Liver (tissue), 9 donors: ENCODE data around the gene IRGQ. TPM values are rescaled to one million over a fixed set of nuclear protein-coding genes. Genes with fewer than 3 reads are reported as not detected.

Source experiments
- DNase-seq: peaks from one replicate; pipeline ENCODE4 v3.0.0-alpha.2; 2017; ENCODE audit warnings: low spot score
- H3K27ac ChIP-seq, 2 donors: one replicate each; pipeline ENCODE4 v1.7.0; 2013; ENCODE audit warnings: inconsistent platforms in 2 of 2, low read length in 2 of 2, control low read depth in 1 of 2, low read depth in 1 of 2, mild to moderate bottlenecking in 1 of 2
- H3K27me3 ChIP-seq, 4 donors: one replicate each; pipeline versions ENCODE4 v1.6.1 to v1.7.0; 2013; ENCODE audit warnings: low read length in 3 of 4, inconsistent platforms in 1 of 4, mild to moderate bottlenecking in 1 of 4, moderate library complexity in 1 of 4; ENCODE audit not compliant: control insufficient read depth in 4 of 4, insufficient read depth in 4 of 4
- H3K36me3 ChIP-seq, 4 donors: one replicate each; pipeline versions ENCODE4 v1.6.1 to v1.7.0; 2013; ENCODE audit warnings: low read length in 3 of 4, mild to moderate bottlenecking in 3 of 4, low read depth in 1 of 4, moderate library complexity in 1 of 4; ENCODE audit not compliant: control insufficient read depth in 4 of 4, insufficient read depth in 3 of 4
- H3K4me1 ChIP-seq, 4 donors: one replicate each; pipeline versions ENCODE4 v1.6.1 to v1.7.0; 2013; ENCODE audit warnings: low read length in 3 of 4, mild to moderate bottlenecking in 3 of 4, moderate library complexity in 1 of 4; ENCODE audit not compliant: control insufficient read depth in 4 of 4, insufficient read depth in 4 of 4
- H3K4me3 ChIP-seq, 3 donors: one replicate each; pipeline versions ENCODE4 v1.6.1 to v1.7.0; 2013; ENCODE audit warnings: low read length in 3 of 3, control low read depth in 1 of 3, low read depth in 1 of 3, mild to moderate bottlenecking in 1 of 3
- H3K9ac ChIP-seq, 2 donors: one replicate each; pipeline ENCODE4 v1.7.0; 2013; ENCODE audit warnings: low read length in 2 of 2, mild to moderate bottlenecking in 2 of 2, moderate library complexity in 2 of 2, control low read depth in 1 of 2, low read depth in 1 of 2
- H3K9me3 ChIP-seq, 4 donors: one replicate each; pipeline versions ENCODE4 v1.6.1 to v1.7.0; 2013; ENCODE audit warnings: low read length in 3 of 4; ENCODE audit not compliant: control insufficient read depth in 4 of 4
- EGR1 ChIP-seq, 2 donors: IDR thresholded peaks; 2 replicates each; pipeline ENCODE4 v1.6.1; 2016 to 2018; ENCODE audit warnings: antibody characterized with exemption in 2 of 2, low read depth in 2 of 2
- FOXA2 ChIP-seq: IDR thresholded peaks from 2 replicates; pipeline ENCODE4 v1.6.1; 2016; ENCODE audit warnings: antibody characterized with exemption
- GABPA ChIP-seq, 2 donors: IDR thresholded peaks in 1 of 2; conservative IDR thresholded peaks in 1 of 2; 2 replicates each; pipeline ENCODE4 v1.6.1; 2016; ENCODE audit warnings: antibody characterized with exemption in 2 of 2, mild to moderate bottlenecking in 1 of 2, moderate library complexity in 1 of 2
- HNF4A ChIP-seq, 2 donors: conservative IDR thresholded peaks; 2 replicates each; pipeline ENCODE4 v1.6.1; 2016; ENCODE audit warnings: antibody characterized with exemption in 2 of 2, mild to moderate bottlenecking in 2 of 2
- MAX ChIP-seq: IDR thresholded peaks from 2 replicates; pipeline ENCODE4 v1.6.1; 2016; ENCODE audit warnings: antibody characterized with exemption
- NR2F2 ChIP-seq: IDR thresholded peaks from 2 replicates; pipeline ENCODE4 v1.6.1; 2016; ENCODE audit warnings: antibody characterized with exemption
- RAD21 ChIP-seq, 2 donors: IDR thresholded peaks; 2 replicates each; pipeline ENCODE4 v1.6.1; 2016; ENCODE audit warnings: antibody characterized with exemption in 2 of 2, mild to moderate bottlenecking in 2 of 2
- REST ChIP-seq: IDR thresholded peaks from 2 replicates; pipeline ENCODE4 v1.6.1; 2016; ENCODE audit warnings: antibody characterized with exemption, mild to moderate bottlenecking
- RXRA ChIP-seq, 2 donors: IDR thresholded peaks; 2 replicates each; pipeline ENCODE4 v1.6.1; 2017 to 2018; ENCODE audit warnings: antibody characterized with exemption in 2 of 2, mild to moderate bottlenecking in 1 of 2
- SP1 ChIP-seq: IDR thresholded peaks from 2 replicates; pipeline ENCODE4 v1.6.1; 2018; ENCODE audit warnings: antibody characterized with exemption, mild to moderate bottlenecking
- TAF1 ChIP-seq: conservative IDR thresholded peaks from 2 replicates; pipeline ENCODE4 v1.6.1; 2016; ENCODE audit warnings: antibody characterized with exemption, mild to moderate bottlenecking
- YY1 ChIP-seq: IDR thresholded peaks from 2 replicates; pipeline ENCODE4 v1.6.1; 2016; ENCODE audit warnings: antibody characterized with exemption, mild to moderate bottlenecking
- ZBTB33 ChIP-seq: IDR thresholded peaks from 2 replicates; pipeline ENCODE4 v1.6.1; 2016; ENCODE audit warnings: antibody characterized with exemption
- WGBS: extraction: QIAGEN DNeasy Blood & Tissue Kit; methylation state at CpG from one replicate; pipeline ENCODE4 v1.1.7; 2013; 5-methylcytosine and 5-hydroxymethylcytosine counted together
- polyA plus RNA-seq, 2 donors: library from polyadenylated mRNA; stranded (reverse) in 1 of 2; unstranded in 1 of 2; fragments of 200-250 nt in 1 of 2; fragments of >200 nt in 1 of 2; fragmentation: Nextera tagmentation in 1 of 2; extraction: Ambion mirVana in 1 of 2; gene quantifications; one replicate each; pipeline versions ENCODE4 v1.2.1 to v1.2.3, GENCODE V29; 2013 to 2015
- total RNA-seq, 2 donors: library from RNA; depleted of rRNA; stranded (reverse); fragments of >200 nt; gene quantifications; one replicate each; pipeline ENCODE4 v1.2.3, GENCODE V29; 2014
- TF ChIP-seq, protein P1 (sequence below): fragments of 150-350 bp; IDR thresholded peaks from 2 replicates; pipeline ENCODE4 v1.5.1; 2017; ENCODE audit warnings: improper control_type of control experiment, low read depth, low read length; ENCODE audit not compliant: missing input control
- TF ChIP-seq, protein P2 (sequence below): IDR thresholded peaks from 2 replicates; pipeline ENCODE4 v1.6.1; 2016; ENCODE audit warnings: antibody characterized with exemption
- donor health status: healthy.
- donor health status: healthy.
- donor health status: healthy.
- donor health status: healthy.
- donor health status: healthy.

The IRGQ gene
- total and polyA plus RNA-seq, 4 donors = 2.8 to 15.5 (median 5.2) TPM

DNA sequence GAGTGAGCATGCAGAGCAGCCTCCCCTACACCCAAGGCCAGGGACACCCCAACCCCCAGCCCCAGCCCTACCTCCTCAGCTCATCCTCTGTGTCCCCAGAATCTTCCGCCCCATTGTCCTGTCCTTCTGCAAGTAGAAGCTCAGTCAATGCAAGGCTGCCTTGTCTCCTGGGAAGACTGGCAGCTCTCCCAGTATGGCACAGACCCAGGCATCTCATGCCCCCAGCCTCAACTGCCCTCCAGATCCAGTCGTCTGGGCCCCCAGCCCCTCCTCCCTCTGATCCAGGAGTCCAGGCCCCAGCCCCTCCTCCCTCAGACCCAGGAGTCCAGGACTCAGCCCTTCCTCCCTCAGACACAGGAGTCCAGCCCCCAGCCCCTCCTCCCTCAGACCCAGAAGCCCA is 50.0 kb downstream of the IRGQ start:
- Histone ChIP-seq H3K27ac (no peak overlapping the region), H3K9ac (no peak overlapping the region), H3K4me3 (no peak overlapping the region), H3K9me3 (no peaks in the 10 kb centered on the region), H3K4me1 (peaks cover 4 to 13% (median 7%) of the 10 kb centered on the region in 4 donors), H3K36me3 (peaks cover 0 to 20% (median 9%) of the 10 kb centered on the region in 4 donors), H3K27me3 (no peaks in the 10 kb centered on the region)
- no peak for TF ChIP-seq TAF1
- TF ChIP-seq MAX = no peak
- TF ChIP-seq GABPA (IDR thresholded peaks at IDR 0.05 in 1 of 2, conservative IDR thresholded peaks at IDR 0.05 in 1 of 2) = no peak
- TF ChIP-seq YY1 = no peak
- TF ChIP-seq EGR1 (IDR thresholded peaks at IDR 0.05; ENCODE audit: low read depth in 2 of 2) = no peak
- TF ChIP-seq RXRA (IDR thresholded peaks at IDR 0.05) = no peak
- no peak for TF ChIP-seq REST
- TF ChIP-seq, protein P1, sequence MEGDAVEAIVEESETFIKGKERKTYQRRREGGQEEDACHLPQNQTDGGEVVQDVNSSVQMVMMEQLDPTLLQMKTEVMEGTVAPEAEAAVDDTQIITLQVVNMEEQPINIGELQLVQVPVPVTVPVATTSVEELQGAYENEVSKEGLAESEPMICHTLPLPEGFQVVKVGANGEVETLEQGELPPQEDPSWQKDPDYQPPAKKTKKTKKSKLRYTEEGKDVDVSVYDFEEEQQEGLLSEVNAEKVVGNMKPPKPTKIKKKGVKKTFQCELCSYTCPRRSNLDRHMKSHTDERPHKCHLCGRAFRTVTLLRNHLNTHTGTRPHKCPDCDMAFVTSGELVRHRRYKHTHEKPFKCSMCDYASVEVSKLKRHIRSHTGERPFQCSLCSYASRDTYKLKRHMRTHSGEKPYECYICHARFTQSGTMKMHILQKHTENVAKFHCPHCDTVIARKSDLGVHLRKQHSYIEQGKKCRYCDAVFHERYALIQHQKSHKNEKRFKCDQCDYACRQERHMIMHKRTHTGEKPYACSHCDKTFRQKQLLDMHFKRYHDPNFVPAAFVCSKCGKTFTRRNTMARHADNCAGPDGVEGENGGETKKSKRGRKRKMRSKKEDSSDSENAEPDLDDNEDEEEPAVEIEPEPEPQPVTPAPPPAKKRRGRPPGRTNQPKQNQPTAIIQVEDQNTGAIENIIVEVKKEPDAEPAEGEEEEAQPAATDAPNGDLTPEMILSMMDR = no peak
- TF ChIP-seq ZBTB33 = no peak
- TF ChIP-seq FOXA2 = no peak
- TF ChIP-seq NR2F2 = no peak
- no peak for TF ChIP-seq HNF4A (conservative IDR thresholded peaks at IDR 0.05)
- no peak for TF ChIP-seq SP1
- TF ChIP-seq, protein P2, sequence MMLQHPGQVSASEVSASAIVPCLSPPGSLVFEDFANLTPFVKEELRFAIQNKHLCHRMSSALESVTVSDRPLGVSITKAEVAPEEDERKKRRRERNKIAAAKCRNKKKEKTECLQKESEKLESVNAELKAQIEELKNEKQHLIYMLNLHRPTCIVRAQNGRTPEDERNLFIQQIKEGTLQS = no peak
- no peak for TF ChIP-seq RAD21 (IDR thresholded peaks at IDR 0.05)
- DNase-seq = no peak
- 85% methylated on average over 2 of the region's 2 CpGs for WGBS

GRCh38 chr19:43545276-43545675 is 50.7 kb downstream of the IRGQ start:
- H3K27ac ChIP-seq = no peak overlapping the region
- H3K36me3 ChIP-seq = peaks cover 0 to 16% (median 6%) of the 10 kb centered on the region in 4 donors
- peaks cover 4 to 13% (median 7%) of the 10 kb centered on the region in 4 donors for H3K4me1 ChIP-seq
- DNase-seq = no peak
- 93% methylated on average over 5 of the region's 5 CpGs for WGBS
- H3K9me3 ChIP-seq = no peaks in the 10 kb centered on the region
- no peak overlapping the region for H3K4me3 ChIP-seq
- H3K9ac ChIP-seq = no peak overlapping the region
- no peaks in the 10 kb centered on the region for H3K27me3 ChIP-seq
- TF ChIP-seq TAF1 (no peak), NR2F2 (no peak)
